A549 (cell line): ENCODE data around the gene TMIGD2.

Experiments
- ATOH8 ChIP-seq: fragments of 250-450 bp; sonication (Bioruptor Pico); IDR thresholded peaks from 2 replicates; pipeline ENCODE4 v1.5.0; 2020; ENCODE audit warnings: low read depth, mild to moderate bottlenecking, moderate library complexity
- CTCF ChIP-seq: fragments of >200 bp; sonication (Bioruptor Twin); formaldehyde crosslinking; IDR thresholded peaks from 3 replicates; pipeline ENCODE4 v1.5.1; 2016
- EP300 ChIP-seq, 2 experiments: fragments of >200 bp; sonication (Bioruptor Twin); formaldehyde crosslinking; IDR thresholded peaks; 2 replicates in 1 of 2; 3 replicates in 1 of 2; pipeline ENCODE4 v1.6.1; 2016 to 2017
- MAZ ChIP-seq: fragments of 150-350 bp; IDR thresholded peaks from 2 replicates; pipeline ENCODE4 v1.6.1; 2014; ENCODE audit warnings: antibody characterized with exemption, low read depth, low read length, borderline replicate concordance
- POLR2A ChIP-seq: IDR thresholded peaks from 2 replicates; pipeline ENCODE4 v1.6.1; 2012; ENCODE audit warnings: mild to moderate bottlenecking, low read length
- RFX5 ChIP-seq: fragments of 450-650 bp; IDR thresholded peaks from 2 replicates; pipeline ENCODE4 v1.7.1; 2014; ENCODE audit warnings: antibody characterized with exemption, mild to moderate bottlenecking, moderate library complexity

GRCh38 chr19:4258181-4258580, 44.0 kb downstream of the TMIGD2 start:
- TF ChIP-seq POLR2A = no peak
- no peak for TF ChIP-seq EP300 (IDR thresholded peaks at IDR 0.05)
- TF ChIP-seq MAZ = no peak
- TF ChIP-seq CTCF = no peak
- no peak for TF ChIP-seq RFX5
- TF ChIP-seq ATOH8 (CRISPR knock-in tag) = no peak
